ENCODE results near the gene MYMX.
"Not testable (repeated sequence)": the region's sequence is repeated elsewhere in the genome, so short reads cannot be mapped to it uniquely, and the experiment has no call there.

Gene MYMX

GRCh38 chr6:44193307-44193910, 23.3 kb upstream of the MYMX start:
- TF ChIP-seq EZH2phosphoT487 (IDR thresholded peaks at IDR 0.05; ENCODE audit: low read depth) (no peak), CTCF (IDR thresholded peaks at IDR 0.05; ENCODE audit: low read depth, low read length) (no peak)
- H3K36me3 ChIP-seq (replicated peaks; ENCODE audit: low read depth, low read length), result no peaks in the 10 kb centered on the region
- no peak overlapping the region for H3K4me2 ChIP-seq (ENCODE audit: low read length)

GRCh38 chr6:44194326-44194725, 22.4 kb upstream of the MYMX start:
- Histone ChIP-seq H3K27me3 (ENCODE audit: low read depth, low read length) (peaks cover 22% of the 10 kb centered on the region), H3K79me2 (ENCODE audit: low read length) (no peaks in the 10 kb centered on the region), H3K36me3 (replicated peaks; ENCODE audit: low read depth, low read length) (no peaks in the 10 kb centered on the region), H3K9ac (ENCODE audit: low read length) (no peak overlapping the region), H3K9me3 (ENCODE audit: insufficient read depth, low read length) (no peaks in the 10 kb centered on the region), H3K4me2 (ENCODE audit: low read length) (no peak overlapping the region), H2AFZ (ENCODE audit: low read depth, low read length) (no peak overlapping the region), H4K20me1 (ENCODE audit: insufficient read depth, low read length) (no peaks in the 10 kb centered on the region), H3K4me1 (ENCODE audit: low read length) (peaks cover 29% of the 10 kb centered on the region), H3K27ac (ENCODE audit: low read length) (no peak overlapping the region), H3K4me3 (ENCODE audit: low read length) (no peak overlapping the region)
- TF ChIP-seq EZH2phosphoT487 (IDR thresholded peaks at IDR 0.05; ENCODE audit: low read depth) (no peak), CTCF (IDR thresholded peaks at IDR 0.05; ENCODE audit: low read depth, low read length) (no peak)

More at GRCh38 chr6:44193307-44193910, 23.3 kb upstream of the MYMX start:
- H3K27ac ChIP-seq (ENCODE audit: low read length), result no peak overlapping the region
- H3K4me3 ChIP-seq (ENCODE audit: low read length), result no peak overlapping the region
- no peaks in the 10 kb centered on the region for H3K79me2 ChIP-seq (ENCODE audit: low read length)
- no peak overlapping the region for H2AFZ ChIP-seq (ENCODE audit: low read depth, low read length)
- no peaks in the 10 kb centered on the region for H4K20me1 ChIP-seq (ENCODE audit: insufficient read depth, low read length)
- no peaks in the 10 kb centered on the region for H3K9me3 ChIP-seq (ENCODE audit: insufficient read depth, low read length)
- H3K9ac ChIP-seq (ENCODE audit: low read length), result no peak overlapping the region
- H3K27me3 ChIP-seq (ENCODE audit: low read depth, low read length), result peaks cover 22% of the 10 kb centered on the region
- H3K4me1 ChIP-seq (ENCODE audit: low read length), result peaks cover 30% of the 10 kb centered on the region

- not testable (repeated sequence) for H3K9ac ChIP-seq (ENCODE audit: low read length); H3K9me3 ChIP-seq (ENCODE audit: insufficient read depth, low read length); H3K79me2 ChIP-seq (ENCODE audit: low read length); H2AFZ ChIP-seq (ENCODE audit: low read depth, low read length); H3K4me2 ChIP-seq (ENCODE audit: low read length); H4K20me1 ChIP-seq (ENCODE audit: insufficient read depth, low read length); H3K27ac ChIP-seq (ENCODE audit: low read length); H3K4me3 ChIP-seq (ENCODE audit: low read length); H3K36me3 ChIP-seq (replicated peaks; ENCODE audit: low read depth, low read length)
- Histone ChIP-seq H3K4me1 (ENCODE audit: low read length) (peaks cover 13% of the 10 kb centered on the region), H3K27me3 (ENCODE audit: low read depth, low read length) (peaks cover 17% of the 10 kb centered on the region)
Measured at GRCh38 chr6:44196351-44196750, 20.4 kb upstream of the MYMX start.

GRCh38 chr6:44198684-44199083, 18.0 kb upstream of the MYMX start:
- Histone ChIP-seq H3K36me3 (replicated peaks; ENCODE audit: low read depth, low read length) (no peaks in the 10 kb centered on the region), H3K79me2 (ENCODE audit: low read length) (no peaks in the 10 kb centered on the region), H3K27ac (ENCODE audit: low read length) (no peak overlapping the region), H3K4me3 (ENCODE audit: low read length) (no peak overlapping the region), H3K9ac (ENCODE audit: low read length) (no peak overlapping the region), H3K4me2 (ENCODE audit: low read length) (no peak overlapping the region), H3K9me3 (ENCODE audit: insufficient read depth, low read length) (no peaks in the 10 kb centered on the region), H4K20me1 (ENCODE audit: insufficient read depth, low read length) (no peaks in the 10 kb centered on the region), H3K27me3 (ENCODE audit: low read depth, low read length) (peaks cover 12% of the 10 kb centered on the region), H2AFZ (ENCODE audit: low read depth, low read length) (no peak overlapping the region), H3K4me1 (ENCODE audit: low read length) (no peaks in the 10 kb centered on the region)
- TF ChIP-seq CTCF (IDR thresholded peaks at IDR 0.05; ENCODE audit: low read depth, low read length), result no peak
- no peak for TF ChIP-seq EZH2phosphoT487 (IDR thresholded peaks at IDR 0.05; ENCODE audit: low read depth)
